ENCODE measurements around the gene TXNL4A.

Gene TXNL4A

GRCh38 chr18:79940814-79941472, 47.4 kb downstream of the TXNL4A start:
- Histone ChIP-seq H3K9me3 (ENCODE audit: control insufficient read depth, insufficient read depth, low read depth, low read length) (no peaks in the 10 kb centered on the region), H3K4me3 (ENCODE audit: low read depth, low read length) (no peak overlapping the region), H3K36me3 (ENCODE audit: control insufficient read depth in 2 of 2, insufficient read depth in 1 of 2, low read length in 2 of 2) (peaks cover 10 to 40% of the 10 kb centered on the region in 2 experiments), H3K4me1 (ENCODE audit: control insufficient read depth, insufficient read depth, low read length) (peaks cover 11% of the 10 kb centered on the region; the same call in 1 of the 2 replicates), H3K27ac (ENCODE audit: extremely low read depth, low read depth, low read length) (no peak overlapping the region)
- ChIA-PET CTCF (interaction anchor here (0.7 kb wide), 1 partner anchor 87 kb away, joined by 6 read pairs; no protein-coding TSS in a partner anchor), POLR2A (interaction anchor here (1.2 kb wide), 1 partner anchor 9 kb away, joined by 3 read pairs; no protein-coding TSS in a partner anchor)
- no peak for TF ChIP-seq GLIS1 (tag by site-specific recombination; IDR thresholded peaks at IDR 0.05)
- TF ChIP-seq ZNF558 (tag by site-specific recombination; IDR thresholded peaks at IDR 0.05) = no peak
- no peak for TF ChIP-seq BCL11B (tag by site-specific recombination; IDR thresholded peaks at IDR 0.05; ENCODE audit: low read depth)
- TF ChIP-seq ZNF114 (tag by site-specific recombination; IDR thresholded peaks at IDR 0.05) = no peak
- TF ChIP-seq ZNF280C (tag by site-specific recombination; IDR thresholded peaks at IDR 0.05) = no peak
- no peak for TF ChIP-seq ZNF76 (tag by site-specific recombination; IDR thresholded peaks at IDR 0.05; ENCODE audit: borderline replicate concordance, low read depth)
- TF ChIP-seq ZEB2 (tag by site-specific recombination; IDR thresholded peaks at IDR 0.05) = no peak
- TF ChIP-seq ZNF266 (tag by site-specific recombination; IDR thresholded peaks at IDR 0.05; ENCODE audit: low read depth) = no peak
- TF ChIP-seq ZNF223 (tag by site-specific recombination; IDR thresholded peaks at IDR 0.05) = no peak
- TF ChIP-seq KLF16 (tag by site-specific recombination; IDR thresholded peaks at IDR 0.05) = no peak
- TF ChIP-seq ZBTB26 (tag by site-specific recombination; optimal IDR thresholded peaks at IDR 0.05) = no peak
- no peak for TF ChIP-seq ZNF658 (tag by site-specific recombination; IDR thresholded peaks at IDR 0.05)
- TF ChIP-seq KLF9 (tag by site-specific recombination; IDR thresholded peaks at IDR 0.05; ENCODE audit: low read depth) = no peak
- no peak for TF ChIP-seq ZNF670 (tag by site-specific recombination; IDR thresholded peaks at IDR 0.05; ENCODE audit: low read depth)

- POLR2A ChIA-PET = interaction anchor here (1.2 kb wide), 1 partner anchor 10 kb away, joined by 3 read pairs; no protein-coding TSS in a partner anchor
These were observed 48.1 kb downstream of the TXNL4A start for GRCh38 chr18:79940126-79940813.

More at GRCh38 chr18:79940126-79940813, 48.1 kb downstream of the TXNL4A start:
- Histone ChIP-seq H3K27ac (ENCODE audit: extremely low read depth, low read depth, low read length) (no peak overlapping the region), H3K9me3 (ENCODE audit: control insufficient read depth, insufficient read depth, low read depth, low read length) (no peaks in the 10 kb centered on the region), H3K4me1 (ENCODE audit: control insufficient read depth, insufficient read depth, low read length) (0 out of 2 replicates have a peak, but pooled peaks cover 8% of the 10 kb centered on the region), H3K4me3 (ENCODE audit: low read depth, low read length) (no peak overlapping the region), H3K36me3 (ENCODE audit: control insufficient read depth in 2 of 2, insufficient read depth in 1 of 2, low read length in 2 of 2) (peaks cover 10 to 46% of the 10 kb centered on the region in 2 experiments)
- CTCF ChIA-PET = interaction anchor here (0.7 kb wide), 1 partner anchor 86 kb away, joined by 6 read pairs; no protein-coding TSS in a partner anchor
- TF ChIP-seq ZNF274 (IDR thresholded peaks at IDR 0.05; ENCODE audit: low read length) (no peak), ZNF274 (tag by site-specific recombination; IDR thresholded peaks at IDR 0.05; ENCODE audit: borderline replicate concordance) (no peak), ZSCAN5A (tag by site-specific recombination; IDR thresholded peaks at IDR 0.05) (no peak), ZSCAN23 (tag by site-specific recombination; IDR thresholded peaks at IDR 0.05) (no peak), ZSCAN30 (tag by site-specific recombination; IDR thresholded peaks at IDR 0.05) (no peak)

Measured in HEK293 (cell line).